Measurements from ENCODE around the gene EXOC6B. TPM values are rescaled to one million over a fixed set of nuclear protein-coding genes. Genes with fewer than 3 reads are reported as not detected.

The EXOC6B gene
- total RNA-seq, 1 donor from 2014 or later: 16.9 TPM

DNA sequence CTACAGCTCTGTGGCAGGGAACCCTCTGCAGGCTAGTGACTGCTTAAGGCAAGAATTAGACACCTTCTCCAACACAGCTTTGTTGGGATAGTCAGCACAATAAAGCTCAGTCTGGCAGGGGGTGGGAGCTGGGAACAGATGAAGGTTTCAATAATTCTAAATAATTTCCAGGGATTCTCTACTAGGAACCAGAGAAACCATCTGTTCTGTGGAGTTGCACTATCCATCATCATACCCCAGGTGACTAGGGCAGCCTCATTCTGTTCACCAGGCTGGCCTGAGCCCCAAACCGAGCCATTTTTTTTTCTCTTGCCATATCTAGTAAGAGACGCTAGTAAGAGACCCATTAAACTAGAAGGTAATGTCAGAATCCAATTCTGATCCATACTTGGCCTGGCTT is 642.4 kb downstream of the EXOC6B start:
- intact Hi-C loops (cut with micrococcal nuclease): no loop called here

DNA sequence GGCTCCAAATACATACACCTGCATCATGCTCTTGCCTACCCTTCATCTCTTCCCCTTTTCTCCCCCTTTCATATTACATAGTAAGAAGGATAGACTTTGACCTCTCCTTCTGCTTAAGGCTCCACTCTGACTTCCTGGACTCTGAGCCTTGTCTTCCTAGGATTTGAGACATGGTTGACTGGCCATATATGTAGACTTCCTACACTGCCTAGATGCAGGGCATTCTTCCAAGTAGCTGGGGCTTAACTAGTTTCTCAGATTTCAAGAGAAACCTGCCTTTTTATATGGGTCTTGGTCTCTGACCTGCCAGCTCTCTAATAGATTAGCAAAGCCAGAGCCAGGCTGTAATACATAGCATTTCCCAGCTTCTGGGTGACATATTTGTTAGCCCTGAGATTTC is 642.8 kb downstream of the EXOC6B start:
- intact Hi-C loops (cut with micrococcal nuclease): no loop called here

DNA sequence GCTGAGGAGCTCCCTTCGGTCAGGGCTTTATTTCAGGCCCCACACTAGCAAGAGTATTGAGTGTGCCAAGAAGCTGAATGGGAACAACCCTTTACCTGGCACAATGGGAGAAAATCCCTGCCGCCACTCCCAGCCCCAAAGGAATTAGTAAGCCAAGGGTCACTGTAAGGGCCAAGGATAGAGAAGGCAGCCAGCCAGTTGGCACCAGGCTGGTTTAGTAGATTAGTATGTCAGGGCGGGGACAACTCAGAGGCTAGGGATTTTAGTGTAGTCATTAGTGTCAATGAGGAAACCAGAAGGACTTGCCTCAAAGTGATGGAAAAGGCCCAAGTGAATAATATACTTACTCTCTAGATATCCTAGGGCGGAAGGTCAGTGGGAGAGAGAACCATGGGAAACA is 643.3 kb downstream of the EXOC6B start:
- intact Hi-C loops (cut with micrococcal nuclease): no loop called here

DNA sequence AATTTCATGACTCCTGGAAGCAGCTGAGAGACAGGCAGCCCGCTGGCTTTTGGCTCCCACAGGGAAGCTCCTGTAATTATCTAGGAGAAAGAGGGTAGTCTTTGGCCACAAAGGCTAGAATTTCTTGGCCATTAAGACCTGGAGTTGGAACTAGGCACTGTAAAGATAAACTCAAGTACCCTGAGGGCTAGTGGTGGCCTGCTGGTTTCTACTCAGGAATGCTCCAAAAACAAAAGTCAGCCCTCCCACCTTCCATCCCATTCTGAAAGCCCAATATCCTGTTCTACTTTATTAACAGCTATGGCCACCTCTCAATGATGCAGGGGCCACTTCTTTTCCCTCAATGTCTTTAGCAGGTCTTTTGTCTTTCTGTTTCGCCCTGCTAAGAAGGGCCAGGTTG is 644.2 kb downstream of the EXOC6B start:
- intact Hi-C loops (cut with micrococcal nuclease): no loop called here

DNA sequence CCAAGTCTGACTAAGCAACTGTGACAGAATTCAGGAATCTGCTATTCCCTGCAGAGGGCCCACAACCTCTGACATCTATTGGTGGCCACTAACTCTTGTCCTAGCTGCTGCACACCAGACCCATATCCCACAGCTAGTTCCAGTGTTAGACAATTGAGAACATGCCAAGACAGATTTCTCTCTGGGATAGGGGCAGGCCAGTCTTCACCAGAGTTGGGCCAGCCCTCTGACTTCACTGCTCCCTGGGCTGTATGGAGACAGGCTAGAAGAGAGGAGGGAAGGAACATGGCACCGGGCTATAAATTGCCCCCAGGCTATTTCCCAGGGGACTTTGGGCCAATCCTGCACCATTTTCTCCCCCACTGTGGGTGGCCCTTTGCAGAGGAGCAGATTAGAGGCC is 645.5 kb downstream of the EXOC6B start:
- intact Hi-C loops (cut with micrococcal nuclease): no loop called here

DNA sequence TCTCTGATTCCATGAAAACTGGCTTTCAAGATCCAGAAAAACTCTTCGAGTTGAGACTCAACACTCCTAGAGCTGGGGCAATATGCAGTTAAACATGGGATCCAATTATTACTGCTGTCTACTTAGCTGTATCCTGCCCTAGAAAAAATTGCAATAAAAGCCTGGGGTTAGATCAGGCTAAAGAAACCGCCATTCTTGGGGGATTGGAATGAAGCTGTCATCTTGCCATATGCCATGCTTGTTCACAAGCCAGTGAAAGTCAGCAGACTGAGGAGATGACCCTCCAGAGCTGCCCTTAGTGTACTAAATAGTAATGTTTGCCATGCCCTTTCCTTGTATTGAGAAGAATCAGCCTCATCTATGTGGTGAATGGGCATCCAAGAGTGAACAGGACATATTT is 647.3 kb downstream of the EXOC6B start:
- intact Hi-C loops (cut with micrococcal nuclease): no loop called here

DNA sequence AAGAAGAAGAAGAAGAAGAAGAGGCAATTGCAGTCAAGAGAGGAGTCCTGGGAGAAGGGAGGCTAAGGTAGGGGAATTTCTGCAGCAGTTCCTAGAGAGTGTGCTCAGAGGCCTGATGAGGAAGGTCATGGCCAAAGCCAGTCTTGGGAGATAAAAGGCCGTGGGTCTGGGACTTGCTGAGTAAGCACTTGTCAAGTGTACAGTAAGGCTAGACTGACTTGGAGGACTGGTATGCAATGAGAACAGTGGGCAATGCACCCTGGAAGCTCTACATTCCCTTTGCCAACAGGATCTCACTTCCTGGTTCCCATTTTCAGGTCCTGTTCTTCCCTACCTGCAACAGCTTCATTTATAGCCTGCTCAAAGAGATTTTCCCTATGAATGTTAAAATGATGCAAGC is 649.6 kb downstream of the EXOC6B start:
- intact Hi-C loops (cut with micrococcal nuclease): no loop called here

DNA sequence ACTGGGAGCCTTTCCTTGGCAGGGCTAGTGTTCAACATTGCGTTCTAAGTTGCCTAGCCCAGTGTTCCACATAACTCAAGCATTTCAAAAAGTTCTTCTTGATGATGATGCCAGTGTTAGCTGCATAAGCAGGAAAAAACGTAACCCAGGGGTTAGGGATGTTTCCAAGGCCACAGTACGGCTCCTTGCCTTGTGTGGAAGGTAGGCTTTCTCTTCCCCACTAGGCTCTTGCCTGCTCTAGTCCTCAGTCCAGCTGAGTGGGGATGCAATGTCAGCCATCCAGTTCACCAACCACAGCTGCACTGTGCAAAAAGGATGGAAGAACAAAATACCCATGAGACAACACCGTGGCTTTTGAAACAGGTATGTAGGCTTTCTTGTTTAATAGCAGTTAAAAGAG is 650.2 kb downstream of the EXOC6B start:
- intact Hi-C loops (cut with micrococcal nuclease): no loop called here

DNA sequence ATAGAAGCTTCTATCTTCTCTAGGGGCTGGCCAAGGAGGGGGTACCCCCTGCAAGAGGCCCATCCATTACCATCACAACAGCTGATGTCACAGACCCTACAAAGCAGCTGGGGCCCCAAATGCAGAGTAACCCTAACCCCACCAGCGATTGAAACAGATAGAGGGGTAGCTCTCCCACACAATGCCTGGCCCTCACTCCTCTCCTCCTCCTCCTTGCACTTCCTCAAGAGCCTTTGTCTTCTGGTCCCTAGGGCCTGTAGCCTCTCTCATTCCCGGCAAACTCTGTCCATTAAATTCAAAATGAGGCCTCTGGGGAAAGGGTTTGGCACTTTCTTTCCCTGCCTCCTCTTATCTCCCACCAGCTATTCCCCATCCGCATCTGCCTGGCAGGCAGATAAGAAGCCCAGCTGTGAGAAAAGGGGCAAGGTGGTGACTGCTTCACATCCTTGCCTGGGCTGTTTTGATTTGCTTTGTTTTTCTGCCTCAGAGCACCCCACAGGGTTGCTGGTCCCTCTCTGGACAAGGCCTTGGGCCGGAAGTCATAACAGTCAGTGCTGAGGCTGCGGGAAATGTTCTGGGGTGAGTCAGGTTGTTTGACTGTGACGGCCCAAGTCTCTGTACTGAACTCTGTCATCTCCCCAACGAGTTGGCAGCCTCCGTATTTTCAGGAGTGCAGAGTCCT is 652.1 kb downstream of the EXOC6B start:
- intact Hi-C loops (cut with micrococcal nuclease): no loop called here

DNA sequence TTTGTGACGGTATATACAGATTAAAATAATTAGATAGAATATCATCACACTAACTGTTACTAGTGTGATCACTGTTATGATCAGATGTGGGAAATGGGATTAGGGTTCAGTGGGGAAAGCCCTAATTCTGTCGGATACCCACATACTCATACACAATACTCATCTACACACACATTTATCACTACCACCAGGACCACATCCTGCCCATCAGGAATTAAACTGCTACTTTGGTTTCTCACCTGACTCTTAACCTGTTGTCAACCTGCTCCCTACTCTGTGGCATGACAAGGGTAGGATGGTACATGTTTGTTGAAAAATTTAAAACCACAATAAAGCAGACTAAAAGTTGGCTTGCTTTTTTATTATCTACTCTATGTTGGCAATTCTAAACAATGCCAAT is 653.4 kb downstream of the EXOC6B start:
- intact Hi-C loops (cut with micrococcal nuclease): no loop called here

- intact Hi-C loops (cut with micrococcal nuclease): no loop called here
These were observed 659.6 kb downstream of the EXOC6B start for GRCh38 chr2:72166279-72166678.

DNA sequence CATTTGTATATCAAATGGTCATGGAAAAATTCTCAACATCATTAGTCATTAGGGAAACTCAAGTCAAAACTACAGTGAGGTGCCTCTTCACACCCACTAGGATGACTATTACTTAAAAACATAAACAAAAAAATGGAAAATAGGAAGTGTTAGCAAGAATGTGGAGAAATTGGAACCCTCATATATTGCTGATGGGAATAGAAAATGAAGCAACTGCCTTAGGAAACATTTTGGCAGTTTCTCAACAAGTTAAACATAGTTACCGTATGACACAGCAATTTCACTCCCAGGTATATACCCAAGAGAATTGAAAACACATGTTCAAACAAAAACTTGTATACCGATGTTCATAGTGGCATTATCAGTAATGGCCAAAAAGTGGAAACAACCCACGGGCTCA is 660.0 kb downstream of the EXOC6B start:
- intact Hi-C loops (cut with micrococcal nuclease): no loop called here

- intact Hi-C loops (cut with micrococcal nuclease): no loop called here
These were observed 663.3 kb downstream of the EXOC6B start for GRCh38 chr2:72162574-72162973.

DNA sequence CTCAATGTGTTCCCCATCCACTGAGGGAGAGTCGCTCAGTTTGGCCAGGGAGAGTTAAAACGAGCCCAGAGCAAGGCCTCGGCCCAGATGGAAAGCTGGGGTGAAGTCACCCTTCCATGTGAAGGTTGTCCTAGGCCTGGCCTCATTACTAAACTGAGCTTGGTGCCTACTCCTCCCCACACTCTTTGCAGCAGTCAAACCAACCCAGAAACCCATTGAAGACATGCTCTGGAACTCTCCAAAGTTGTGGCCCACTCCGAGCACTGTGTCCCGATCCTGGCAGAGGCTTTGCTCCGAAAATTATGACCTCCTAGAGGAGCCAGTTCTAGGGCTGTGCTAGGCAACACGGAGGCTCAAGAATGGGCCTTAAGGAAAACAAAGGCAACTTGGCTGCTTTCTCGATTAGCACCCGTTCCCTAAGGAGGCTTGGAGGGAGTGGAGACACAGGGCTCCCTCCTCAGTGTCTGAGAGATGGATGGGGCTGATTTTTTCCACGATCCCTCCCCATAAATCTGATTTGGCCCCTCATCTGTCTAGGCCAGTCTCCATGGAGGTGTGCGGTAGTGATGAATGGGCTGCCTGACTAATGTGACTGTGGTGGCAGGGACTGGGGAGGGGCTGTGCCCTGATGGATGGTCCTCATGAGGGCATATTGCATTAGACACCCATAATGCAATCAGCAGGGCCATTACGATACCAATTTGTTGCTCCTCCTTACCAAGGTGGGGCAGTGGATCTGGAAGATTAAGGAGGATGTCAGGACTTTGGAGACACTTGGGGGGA is 666.4 kb downstream of the EXOC6B start:
- intact Hi-C loops (cut with micrococcal nuclease): loop anchor here (10.0 kb wide), 1 partner anchor 415 kb away; no protein-coding TSS in a partner anchor

DNA sequence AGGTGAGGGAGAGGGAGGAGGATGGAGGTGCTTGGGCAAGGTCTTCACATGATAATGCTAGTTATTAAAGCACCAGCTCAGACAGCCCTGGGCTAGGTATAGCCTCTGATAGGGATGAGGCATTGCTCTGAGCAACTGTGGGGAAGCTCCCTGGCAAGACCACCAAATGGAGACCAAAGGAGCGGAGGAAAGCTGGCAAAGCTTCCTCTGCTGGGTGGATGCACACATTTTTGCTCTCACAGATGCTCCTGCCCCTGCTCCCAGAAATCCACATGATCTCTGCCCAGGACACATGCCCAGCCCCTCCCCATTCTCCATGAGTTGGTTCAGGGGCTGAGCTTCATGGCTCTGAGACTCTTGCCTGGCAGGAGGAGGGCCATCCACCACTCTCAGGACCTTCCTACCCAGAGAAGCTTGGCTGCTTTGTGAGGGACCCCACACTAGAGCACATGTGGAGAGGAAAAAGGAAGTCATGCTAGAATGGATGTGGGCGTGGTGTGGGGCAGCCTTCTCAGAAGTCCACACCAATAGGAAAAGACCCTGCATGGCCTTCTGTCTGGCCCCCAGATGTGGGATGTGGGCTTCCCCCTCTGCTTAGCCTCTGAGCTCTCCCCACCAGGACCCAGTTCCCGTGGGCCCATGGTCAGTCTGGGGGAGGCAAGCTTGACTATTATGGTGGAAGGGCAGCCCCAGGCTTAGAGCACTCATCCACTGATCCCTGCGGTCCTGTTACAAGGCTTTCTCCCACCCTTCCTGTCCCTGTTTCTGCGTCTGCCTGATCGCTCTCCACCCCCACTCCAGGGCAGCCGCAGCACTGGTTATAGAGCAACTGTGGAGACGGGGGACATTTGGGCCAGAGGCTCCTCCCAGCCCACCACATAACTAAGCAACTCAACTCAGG is 667.7 kb downstream of the EXOC6B start:
- intact Hi-C loops (cut with micrococcal nuclease): loop anchor here (10.0 kb wide), 1 partner anchor 417 kb away; no protein-coding TSS in a partner anchor

- intact Hi-C loops (cut with micrococcal nuclease): loop anchor here (10.0 kb wide), 1 partner anchor 418 kb away; no protein-coding TSS in a partner anchor
These were observed 669.0 kb downstream of the EXOC6B start for GRCh38 chr2:72156872-72157271.

GRCh38 chr2:72155737-72156136 is 670.1 kb downstream of the EXOC6B start:
- intact Hi-C loops (cut with micrococcal nuclease): loop anchor here (10.0 kb wide), 1 partner anchor 419 kb away; no protein-coding TSS in a partner anchor

GRCh38 chr2:72155151-72155550 is 670.7 kb downstream of the EXOC6B start:
- intact Hi-C loops (cut with micrococcal nuclease): loop anchor here (10.0 kb wide), 1 partner anchor 420 kb away; no protein-coding TSS in a partner anchor

DNA sequence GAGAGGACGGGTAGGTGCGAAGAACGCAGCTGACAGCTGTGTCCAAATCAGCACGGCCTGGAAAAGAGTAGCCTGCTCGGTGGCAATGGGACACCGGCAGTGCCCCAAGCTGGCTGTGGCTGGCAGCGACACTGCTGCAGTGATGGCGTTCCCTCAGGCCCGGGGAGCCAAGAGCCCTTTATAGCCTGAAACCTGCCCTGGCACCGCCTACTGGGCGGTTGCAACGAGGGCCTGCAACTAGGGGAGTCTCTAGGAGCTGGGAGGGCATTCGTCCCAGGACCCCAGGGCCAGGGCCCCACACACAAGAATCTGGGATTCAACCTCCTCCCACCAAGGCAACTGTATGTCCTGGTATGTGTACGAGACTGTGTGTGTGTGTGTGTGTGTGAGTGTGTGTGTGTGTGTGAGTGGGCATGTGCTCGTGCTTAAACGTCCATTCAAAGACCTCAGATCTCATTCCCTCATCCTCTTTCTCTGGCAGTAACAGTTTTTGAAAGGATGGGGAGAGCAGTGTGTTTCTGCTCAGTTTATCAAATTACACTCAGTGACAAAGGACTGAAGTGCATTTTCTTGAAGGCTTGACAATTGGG is 671.4 kb downstream of the EXOC6B start:
- intact Hi-C loops (cut with micrococcal nuclease): loop anchor here (10.0 kb wide), 1 partner anchor 420 kb away; no protein-coding TSS in a partner anchor

GRCh38 chr2:72153924-72154323 is 671.9 kb downstream of the EXOC6B start:
- intact Hi-C loops (cut with micrococcal nuclease): loop anchor here (10.0 kb wide), 1 partner anchor 421 kb away; no protein-coding TSS in a partner anchor
